HepG2 (cell line): ENCODE data around the gene C12orf56. TPM values are rescaled to one million over a fixed set of nuclear protein-coding genes. Genes with fewer than 3 reads are reported as not detected.

ENCODE experiments used
- ATAC-seq: fragments of 200-7000 bp; cut with Tn5 transposase; 3 replicates; pipeline ENCODE4 v1.9.1; 2020; ENCODE audit warnings: mild to moderate bottlenecking, moderate library complexity
- BruUV-seq: library from RNA; stranded (reverse); fragments of 400-500 nt; replicated peaks from 2 replicates; lab custom pipeline; 2021; lab: Mats Ljungman, UMichigan
- CTCF ChIA-PET: fragments of 300-600 bp; formaldehyde crosslinking; extraction: SDS; loops from one replicate; lab custom pipeline; 2021; ENCODE audit warnings: low total read pairs, inconsistent platforms, low intra/inter-chr PET ratio; lab: Yijun Ruan, JAX
- POLR2A ChIA-PET: fragments of 350-600 bp; sonication (Branson Sonifier 250); formaldehyde crosslinking; loops from one replicate; lab custom pipeline; 2020; ENCODE audit warnings: antibody characterized with exemption, inconsistent platforms; lab: Yijun Ruan, JAX
- DNase-seq: peaks from one replicate; pipeline ENCODE4 v3.0.0-alpha.2; 2015; ENCODE audit warnings: low spot score
- FAIRE-seq: peaks from 3 replicates; lab custom pipeline; 2011; peaks lifted over from hg19 to GRCh38; lab: Jason Lieb, UNC
- H2AFZ ChIP-seq: one replicate; pipeline ENCODE4 v1.6.1; 2011; ENCODE audit warnings: low read length, inconsistent platforms
- H3K27ac ChIP-seq: fragments of 300-600 bp; 3 replicates; pipeline ENCODE4 v1.8.0; 2011; ENCODE audit warnings: mixed run types, mild to moderate bottlenecking, mixed read lengths, low read length, inconsistent platforms; ENCODE audit not compliant: insufficient read depth; ENCODE audit errors: extremely low read length
- H3K27me3 ChIP-seq, 2 experiments: fragments of 200-600 bp in 1 of 2; 2 replicates in 1 of 2; 3 replicates in 1 of 2; pipeline versions ENCODE4 v1.6.0 to v1.8.0; 2011; ENCODE audit warnings: low read length in 2 of 2, mild to moderate bottlenecking in 2 of 2, moderate library complexity in 2 of 2, inconsistent platforms in 1 of 2; ENCODE audit not compliant: insufficient read depth in 2 of 2, control insufficient read depth in 1 of 2
- H3K36me3 ChIP-seq, 2 experiments: fragments of 200-600 bp in 1 of 2; replicated peaks in 1 of 2; 2 replicates in 1 of 2; 3 replicates in 1 of 2; pipeline versions ENCODE4 v1.5.1 to v1.8.0; 2011; ENCODE audit warnings: low read length in 2 of 2, inconsistent platforms in 1 of 2; ENCODE audit not compliant: insufficient read depth in 2 of 2, control insufficient read depth in 1 of 2
- H3K4me1 ChIP-seq: 2 replicates; pipeline ENCODE4 v1.5.1; 2012; ENCODE audit warnings: low read length, inconsistent platforms; ENCODE audit not compliant: insufficient read depth
- H3K4me2 ChIP-seq: 2 replicates; pipeline ENCODE4 v1.6.0; 2011; ENCODE audit warnings: low read depth, low read length, inconsistent platforms
- H3K4me3 ChIP-seq, 3 experiments: fragments of 200-600 bp in 1 of 3; sonication (generic), shearing (Covaris generic) in 1 of 3; replicated peaks in 1 of 3; 2 replicates each; pipeline ENCODE4 v1.5.1; 2011 to 2016; ENCODE audit warnings: low read length in 3 of 3, inconsistent platforms in 2 of 3, low read depth in 2 of 3, mild to moderate bottlenecking in 2 of 3, control low read depth in 1 of 3, mixed read lengths in 1 of 3; ENCODE audit not compliant: insufficient read depth in 1 of 3
- H3K79me2 ChIP-seq: one replicate; pipeline ENCODE4 v1.6.1; 2011; ENCODE audit warnings: low read length, inconsistent platforms; ENCODE audit not compliant: insufficient read depth
- H3K9ac ChIP-seq: 2 replicates; pipeline ENCODE4 v1.6.0; 2011; ENCODE audit warnings: mild to moderate bottlenecking, low read depth, low read length, inconsistent platforms; ENCODE audit not compliant: insufficient read depth
- H3K9me3 ChIP-seq: 2 replicates; pipeline ENCODE4 v1.5.1; 2012; ENCODE audit warnings: mild to moderate bottlenecking, low read length
- H4K20me1 ChIP-seq: 2 replicates; pipeline ENCODE4 v1.6.0; 2011; ENCODE audit warnings: inconsistent platforms, mild to moderate bottlenecking, low read length, moderate library complexity; ENCODE audit not compliant: insufficient read depth
- ARID5B ChIP-seq: IDR thresholded peaks from 2 replicates; pipeline ENCODE4 v1.4.0; 2020; ENCODE audit warnings: mild to moderate bottlenecking, missing genetic modification reagents
- CCAR2 ChIP-seq: fragments of 200-400 bp; formaldehyde crosslinking; optimal IDR thresholded peaks from 2 replicates; pipeline ENCODE3; 2018; ENCODE audit warnings: low read depth, mild to moderate bottlenecking, low read length, moderate library complexity
- ETV5 ChIP-seq: IDR thresholded peaks from 2 replicates; pipeline ENCODE4 v1.6.1; 2018; ENCODE audit warnings: missing biosample characterization, missing genetic modification reagents, inconsistent platforms, borderline replicate concordance
- FIP1L1 ChIP-seq: fragments of 200-400 bp; formaldehyde crosslinking; IDR thresholded peaks from 2 replicates; pipeline ENCODE4 v1.6.1; 2018; ENCODE audit warnings: low read depth, mild to moderate bottlenecking, low read length, moderate library complexity, borderline replicate concordance; ENCODE audit not compliant: insufficient read depth
- FOXA3 ChIP-seq: IDR thresholded peaks from 2 replicates; pipeline ENCODE4 v1.6.1; 2016; ENCODE audit warnings: missing genetic modification reagents, missing compliant biosample characterization
- FOXK2 ChIP-seq: fragments of 450-650 bp; IDR thresholded peaks from 2 replicates; pipeline ENCODE4 v1.6.1; 2016
- MIXL1 ChIP-seq: IDR thresholded peaks from 2 replicates; pipeline ENCODE4 v1.6.1; 2016
- MTA1 ChIP-seq: sonication (generic); formaldehyde crosslinking; IDR thresholded peaks from 2 replicates; pipeline ENCODE4 v1.4.0; 2020; ENCODE audit warnings: missing genetic modification reagents, mild to moderate bottlenecking, borderline replicate concordance
- RBFOX2 ChIP-seq: fragments of 200-400 bp; formaldehyde crosslinking; IDR thresholded peaks from 2 replicates; pipeline ENCODE4 v1.6.1; 2017; ENCODE audit warnings: low read depth, mild to moderate bottlenecking, low read length
- SALL1 ChIP-seq: sonication (generic); formaldehyde crosslinking; IDR thresholded peaks from 2 replicates; pipeline ENCODE4 v1.8.0; 2022; ENCODE audit warnings: mild to moderate bottlenecking, missing genetic modification reagents
- SIX4 ChIP-seq: sonication (generic); formaldehyde crosslinking; IDR thresholded peaks from 2 replicates; pipeline ENCODE4 v1.4.0; 2020; ENCODE audit warnings: missing genetic modification reagents
- SNRNP70 ChIP-seq: fragments of 200-400 bp; formaldehyde crosslinking; IDR thresholded peaks from 2 replicates; pipeline ENCODE4 v1.6.1; 2017; ENCODE audit warnings: mild to moderate bottlenecking, low read depth, low read length, moderate library complexity
- YEATS4 ChIP-seq: sonication (generic); formaldehyde crosslinking; IDR thresholded peaks from 2 replicates; pipeline ENCODE4 v1.4.0; 2020; ENCODE audit warnings: missing genetic modification reagents, borderline replicate concordance
- ZKSCAN8 ChIP-seq: IDR thresholded peaks from 2 replicates; pipeline ENCODE4 v1.6.1; 2016; ENCODE audit warnings: borderline replicate concordance, missing genetic modification reagents, missing compliant biosample characterization
- ZNF33B ChIP-seq: sonication (generic); formaldehyde crosslinking; IDR thresholded peaks from 2 replicates; pipeline ENCODE4 v1.5.1; 2020; ENCODE audit warnings: mild to moderate bottlenecking, missing genetic modification reagents
- ZNF446 ChIP-seq: sonication (generic); formaldehyde crosslinking; IDR thresholded peaks from 2 replicates; pipeline ENCODE4 v1.5.0; 2020; ENCODE audit warnings: mild to moderate bottlenecking, missing genetic modification reagents
- ZNF644 ChIP-seq: IDR thresholded peaks from 2 replicates; pipeline ENCODE4 v1.6.1; 2016; ENCODE audit warnings: low read depth
- WGBS: methylation state at CpG from one replicate; pipeline ENCODE4 v1.1.6; 2017; ENCODE audit warnings: low lambda C conversion rate; 5-methylcytosine and 5-hydroxymethylcytosine counted together
- in situ Hi-C: cut with HindIII; loops from 2 replicates; pipeline ENCODE4 v1.10.0; 2017; ENCODE audit warnings: low pct_unique_long_range_greater_than_20kb; ENCODE audit not compliant: extremely low pct_ligation_motif_present
- intact Hi-C: fragments of 100-400 bp; cut with micrococcal nuclease; formaldehyde crosslinking; loops from one replicate; pipeline ENCODE4 v1.10.0; 2022; ENCODE audit not compliant: unreplicated experiment
- polyA plus RNA-seq, 8 experiments: library from polyadenylated mRNA; depleted of rRNA in 3 of 8; stranded (reverse) in 7 of 8; unstranded in 1 of 8; fragments of >200 nt; fragmentation: Illumina TruSeq in 4 of 8; extraction: Trizol in 4 of 8; gene quantifications; 2 replicates each; pipeline versions ENCODE4 v1.2.1 to v1.2.3, GENCODE V29; 2011 to 2016; ENCODE audit warnings: low read depth in 4 of 8, missing spikeins in 1 of 8, mixed read lengths in 1 of 8; ENCODE audit not compliant: insufficient read depth in 1 of 8
- total RNA-seq, 5 experiments: library from RNA; depleted of rRNA; stranded (reverse); fragments of >200 nt; fragmentation: Illumina TruSeq; extraction: Trizol; gene quantifications; 2 replicates each; pipeline ENCODE4 v1.2.3, GENCODE V29; 2016; ENCODE audit warnings: low read depth in 1 of 5

Gene C12orf56
- total and polyA plus RNA-seq, 2 of the 13 experiments (the other 11 are each of a cell fraction or from before 2014, with no cell fraction given), result 0.07 TPM; not detected in 1

GRCh38 chr12:64430886-64431285, 40.3 kb upstream of the C12orf56 start:
- Histone ChIP-seq H3K36me3 (peaks cover 34 to 88% of the 10 kb centered on the region in 2 experiments), H3K9me3 (no peaks in the 10 kb centered on the region), H3K4me1 (peaks cover 32% of the 10 kb centered on the region), H4K20me1 (0 out of 2 replicates have a peak, but pooled peaks cover 3% of the 10 kb centered on the region), H2AFZ (no peak overlapping the region), H3K27ac (no peak overlapping the region), H3K27me3 (no peaks in the 10 kb centered on the region), H3K79me2 (no peaks in the 10 kb centered on the region), H3K4me3 (no peak overlapping the region), H3K9ac (no peak overlapping the region), H3K4me2 (no peak overlapping the region)
- DNase-seq (no peak), FAIRE-seq (no peak), ATAC-seq (no peak)
- ChIA-PET CTCF (no interaction called here), POLR2A (no interaction called here)
- 100% methylated on average over 2 of the region's 2 CpGs for WGBS
- no peak for TF ChIP-seq SNRNP70
- peak; percentile 1; the same call in 1 of the 2 replicates for TF ChIP-seq RBFOX2
- TF ChIP-seq ZNF33B (CRISPR knock-in tag), result no peak
- no peak for TF ChIP-seq YEATS4 (CRISPR knock-in tag)
- no peak for TF ChIP-seq MTA1
- BruUV-seq, result no TSS peak
- intact Hi-C loops, result loop anchor here (1.0 kb wide), 1 partner anchor 14 kb away; no protein-coding TSS in a partner anchor
- in situ Hi-C loops, result no loop called here

- H3K4me1 ChIP-seq, result peaks cover 32% of the 10 kb centered on the region
- 83% methylated on average over 4 of the region's 4 CpGs for WGBS
- in situ Hi-C loops (no loop called here), intact Hi-C loops (no loop called here)
- FAIRE-seq (no peak), DNase-seq (no peak), ATAC-seq (peak; percentile 59)
- ChIA-PET CTCF (no interaction called here), POLR2A (no interaction called here)
- H3K27me3 ChIP-seq, result no peaks in the 10 kb centered on the region
- H3K27ac ChIP-seq, result peak overlapping the region; percentile 18
- no peak overlapping the region for H3K4me3 ChIP-seq
- H3K9me3 ChIP-seq, result no peaks in the 10 kb centered on the region
- H3K4me2 ChIP-seq, result no peak overlapping the region
- no peaks in the 10 kb centered on the region for H3K79me2 ChIP-seq
- H2AFZ ChIP-seq, result no peak overlapping the region
- H3K36me3 ChIP-seq, result peaks cover 31 to 88% of the 10 kb centered on the region in 2 experiments
- H4K20me1 ChIP-seq, result 0 out of 2 replicates have a peak, but pooled peaks cover 3% of the 10 kb centered on the region
- no TSS peak for BruUV-seq
- no peak overlapping the region for H3K9ac ChIP-seq
- TF ChIP-seq SALL1 (CRISPR knock-in tag) (peak; percentile 20; the same call in 1 of the 2 replicates), ZKSCAN8 (CRISPR knock-in tag) (no peak), FOXA3 (CRISPR knock-in tag) (peak; percentile 77; the same call in 1 of the 2 replicates), FOXK2 (no peak), MIXL1 (CRISPR knock-in tag) (0 out of 2 replicates have a peak, but pooled peaks have one; percentile 24), ZNF446 (CRISPR knock-in tag) (no peak), ZNF644 (CRISPR knock-in tag) (no peak), FIP1L1 (no peak), SIX4 (CRISPR knock-in tag) (peak; percentile 38; the same call in 1 of the 2 replicates), ARID5B (CRISPR knock-in tag) (peak; percentile 48; the same call in 1 of the 2 replicates), CCAR2 (no peak), ETV5 (no peak)
Measured at GRCh38 chr12:64428956-64429355, 38.4 kb upstream of the C12orf56 start.
